GM23338 (cell line): Measurements from ENCODE around the gene PLSCR4. TPM values are rescaled to one million over a fixed set of nuclear protein-coding genes. Genes with fewer than 3 reads are reported as not detected.

Experiments used
- ATAC-seq: fragments of 200-7000 bp; cut with Tn5 transposase; 3 replicates; pipeline ENCODE4 v1.9.1; 2020
- DNase-seq: peaks from one replicate; pipeline ENCODE4 v3.0.0-alpha.2; 2015; ENCODE audit warnings: low spot score
- H2AFZ ChIP-seq: fragments of 200-600 bp; sonication (generic); 2 replicates; pipeline ENCODE4 v1.8.0; 2016; ENCODE audit warnings: antibody characterized with exemption, mild to moderate bottlenecking, moderate library complexity
- H3F3A ChIP-seq: fragments of 200-600 bp; sonication (generic); replicated peaks from 2 replicates; pipeline ENCODE4 v1.8.0; 2017; ENCODE audit warnings: antibody characterized with exemption, mixed run types, low read depth
- H3K27ac ChIP-seq: fragments of 200-600 bp; sonication (generic); 2 replicates; pipeline ENCODE4 v1.6.1; 2016; ENCODE audit warnings: low read depth
- H3K27me3 ChIP-seq: fragments of 200-600 bp; sonication (generic); 2 replicates; pipeline ENCODE4 v1.8.0; 2016; ENCODE audit warnings: mild to moderate bottlenecking, mixed run types, moderate library complexity; ENCODE audit not compliant: insufficient read depth
- H3K36me3 ChIP-seq: fragments of 200-600 bp; sonication (generic); 2 replicates; pipeline ENCODE4 v1.8.0; 2016; ENCODE audit warnings: mild to moderate bottlenecking; ENCODE audit not compliant: insufficient read depth
- H3K4me1 ChIP-seq: fragments of 200-600 bp; sonication (generic); 2 replicates; pipeline ENCODE4 v1.8.0; 2016; ENCODE audit warnings: mild to moderate bottlenecking, moderate library complexity; ENCODE audit not compliant: insufficient read depth
- H3K4me2 ChIP-seq: fragments of 200-600 bp; sonication (generic); 2 replicates; pipeline ENCODE4 v1.7.1; 2017; ENCODE audit warnings: mixed run types
- H3K4me3 ChIP-seq: fragments of 200-600 bp; sonication (generic); 2 replicates; pipeline ENCODE4 v1.6.1; 2016; ENCODE audit warnings: mixed run types
- H3K79me2 ChIP-seq: fragments of 200-600 bp; sonication (generic); replicated peaks from 2 replicates; pipeline ENCODE4 v1.8.0; 2017; ENCODE audit warnings: mild to moderate bottlenecking; ENCODE audit not compliant: insufficient read depth
- H3K9me2 ChIP-seq: fragments of 200-600 bp; sonication (generic); 2 replicates; pipeline ENCODE4 v1.8.0; 2017; ENCODE audit not compliant: insufficient read depth
- H4K20me1 ChIP-seq: fragments of 200-600 bp; sonication (generic); replicated peaks from 2 replicates; pipeline ENCODE4 v1.8.0; 2017; ENCODE audit warnings: mild to moderate bottlenecking; ENCODE audit not compliant: insufficient read depth
- H3K27ac Mint-ChIP-seq: 2 replicates; pipeline ENCODE4 v1.8.0; 2020; ENCODE audit warnings: inconsistent platforms, mild to moderate bottlenecking, moderate library complexity, mixed read lengths
- H3K27me3 Mint-ChIP-seq: 3 replicates; pipeline ENCODE4 v1.8.0; 2022; ENCODE audit warnings: low read depth, mild to moderate bottlenecking, moderate library complexity, mixed read lengths, inconsistent platforms; ENCODE audit not compliant: insufficient read depth, poor library complexity
- H3K36me3 Mint-ChIP-seq: 3 replicates; pipeline ENCODE4 v1.8.0; 2021; ENCODE audit warnings: low read depth, mild to moderate bottlenecking, inconsistent platforms, moderate library complexity, mixed read lengths
- H3K4me1 Mint-ChIP-seq: 3 replicates; pipeline ENCODE4 v1.8.0; 2020; ENCODE audit warnings: mild to moderate bottlenecking, inconsistent platforms, mixed read lengths
- H3K4me3 Mint-ChIP-seq: 3 replicates; pipeline ENCODE4 v1.8.0; 2021; ENCODE audit warnings: moderate library complexity, mild to moderate bottlenecking, inconsistent platforms, mixed read lengths
- H3K9me3 Mint-ChIP-seq: 3 replicates; pipeline ENCODE4 v1.8.0; 2020; ENCODE audit warnings: moderate library complexity, mild to moderate bottlenecking, inconsistent platforms, mixed read lengths
- CREB1 ChIP-seq: fragments of 250-450 bp; sonication (Bioruptor Pico); IDR thresholded peaks from 2 replicates; pipeline ENCODE4 v1.5.0; 2020; ENCODE audit warnings: low read depth, mild to moderate bottlenecking, moderate library complexity
- CTCF ChIP-seq, 2 experiments: fragments of 200-600 bp in 1 of 2; sonication (generic) in 1 of 2; conservative IDR thresholded peaks; 2 replicates each; pipeline versions ENCODE4 v1.5.1 to v1.6.1; 2016 to 2017; ENCODE audit warnings: antibody characterized with exemption in 2 of 2, low read depth in 2 of 2, mild to moderate bottlenecking in 2 of 2, moderate library complexity in 1 of 2
- ETS1 ChIP-seq: IDR thresholded peaks from 2 replicates; pipeline ENCODE4 v1.6.1; 2016; ENCODE audit warnings: antibody characterized with exemption
- EZH2 ChIP-seq: fragments of 200-600 bp; sonication (generic); IDR thresholded peaks from one replicate; pipeline ENCODE4 v1.8.0; 2017; ENCODE audit warnings: antibody characterized with exemption, mild to moderate bottlenecking, low read depth; ENCODE audit not compliant: unreplicated experiment
- EZH2phosphoT487 ChIP-seq: fragments of 200-600 bp; sonication (generic); IDR thresholded peaks from one replicate; pipeline ENCODE4 v1.8.1; 2018; ENCODE audit warnings: antibody characterized with exemption; ENCODE audit not compliant: unreplicated experiment
- JUNB ChIP-seq: IDR thresholded peaks from one replicate; pipeline ENCODE4 v1.6.1; 2016; ENCODE audit warnings: antibody characterized with exemption; ENCODE audit not compliant: unreplicated experiment
- NANOG ChIP-seq: IDR thresholded peaks from 2 replicates; pipeline ENCODE4 v1.6.1; 2016; ENCODE audit warnings: antibody characterized with exemption, borderline replicate concordance
- POLR2AphosphoS5 ChIP-seq: IDR thresholded peaks from 2 replicates; pipeline ENCODE4 v1.6.1; 2016; ENCODE audit warnings: antibody characterized with exemption, low read depth
- REST ChIP-seq: IDR thresholded peaks from one replicate; pipeline ENCODE4 v1.6.1; 2018; ENCODE audit warnings: antibody characterized with exemption; ENCODE audit not compliant: unreplicated experiment
- STAT1 ChIP-seq: IDR thresholded peaks from one replicate; pipeline ENCODE4 v1.6.1; 2016; ENCODE audit warnings: antibody characterized with exemption; ENCODE audit not compliant: unreplicated experiment
- ZNF114 ChIP-seq: fragments of 250-450 bp; sonication (Bioruptor Pico); IDR thresholded peaks from 2 replicates; pipeline ENCODE4 v1.5.0; 2020; ENCODE audit warnings: mild to moderate bottlenecking, moderate library complexity
- ZNF331 ChIP-seq: fragments of 250-450 bp; sonication (Bioruptor Pico); IDR thresholded peaks from 2 replicates; pipeline ENCODE4 v1.5.0; 2020; ENCODE audit warnings: low read depth, mild to moderate bottlenecking, moderate library complexity
- ZNF462 ChIP-seq: fragments of 250-450 bp; sonication (Bioruptor Pico); IDR thresholded peaks from 2 replicates; pipeline ENCODE4 v1.5.0; 2020; ENCODE audit warnings: mild to moderate bottlenecking, moderate library complexity
- polyA plus RNA-seq: library from polyadenylated mRNA; unstranded; fragments of >200 nt; fragmentation: Nextera tagmentation; extraction: Ambion mirVana; gene quantifications from 2 replicates; pipeline ENCODE4 v1.2.1, GENCODE V29; 2016
- total RNA-seq: library from RNA; depleted of rRNA; stranded (reverse); fragments of >200 nt; shearing (Covaris generic); gene quantifications from 2 replicates; pipeline ENCODE4 v1.2.3, GENCODE V29; 2014

Gene PLSCR4
- total and polyA plus RNA-seq, 2 experiments from 2014 or later = 1.4 to 5.2 TPM

- DNase-seq = no peak
- Mint-ChIP-seq H3K27ac (no peak overlapping the region), H3K4me1 (peaks cover 8% of the 10 kb centered on the region), H3K36me3 (no peaks in the 10 kb centered on the region), H3K27me3 (no peaks in the 10 kb centered on the region), H3K9me3 (no peaks in the 10 kb centered on the region), H3K4me3 (no peak overlapping the region)
- H3K4me1 ChIP-seq = no peaks in the 10 kb centered on the region
- no peaks in the 10 kb centered on the region for H3K27me3 ChIP-seq
- H3K36me3 ChIP-seq = no peaks in the 10 kb centered on the region
- no peak overlapping the region for H3K27ac ChIP-seq
- no peak overlapping the region for H2AFZ ChIP-seq
- TF ChIP-seq EZH2 (no peak), ZNF462 (CRISPR knock-in tag) (no peak), POLR2AphosphoS5 (no peak), ETS1 (no peak), ZNF331 (CRISPR knock-in tag) (no peak), ZNF114 (CRISPR knock-in tag) (no peak), EZH2phosphoT487 (no peak), CREB1 (CRISPR knock-in tag) (no peak), STAT1 (no peak), REST (no peak), NANOG (no peak), CTCF (conservative IDR thresholded peaks at IDR 0.05; ENCODE audit: low read depth in 2 of 2) (no peak), JUNB (no peak)
- no peak for ATAC-seq
- H3K9me2 ChIP-seq = no peaks in the 10 kb centered on the region
- no peak overlapping the region for H3K4me3 ChIP-seq
- H3K79me2 ChIP-seq = no peaks in the 10 kb centered on the region
- H4K20me1 ChIP-seq = no peaks in the 10 kb centered on the region
- no peaks in the 10 kb centered on the region for H3F3A ChIP-seq
- no peak overlapping the region for H3K4me2 ChIP-seq
Measured at GRCh38 chr3:146221276-146221675, 29.6 kb downstream of the PLSCR4 start.
